ENCODE measurements around the gene NLGN3. TPM values are rescaled to one million over a fixed set of nuclear protein-coding genes. Genes with fewer than 3 reads are reported as not detected.

Gene NLGN3
- total RNA-seq, 1 donor from 2014 or later, result 1.7 TPM

DNA sequence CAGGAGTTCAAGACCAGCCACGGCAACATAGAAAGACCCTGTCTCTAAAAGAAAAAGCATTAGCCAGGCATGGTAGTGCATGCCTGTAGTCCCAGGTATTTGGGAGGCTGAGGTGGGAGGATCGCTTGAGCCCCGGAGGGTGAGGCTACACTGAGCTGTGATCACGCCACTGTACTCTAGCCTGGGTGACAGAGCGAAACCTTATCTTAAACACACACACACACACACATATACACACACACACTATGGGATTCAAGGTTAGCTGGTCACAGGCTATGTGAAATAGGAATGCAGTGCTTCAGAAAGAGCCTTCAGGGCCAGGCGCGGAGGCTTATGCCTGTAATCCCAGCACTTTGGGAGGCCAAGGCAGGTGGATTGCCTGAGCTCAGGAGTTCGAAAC is 23.5 kb downstream of the NLGN3 start:
- peaks cover 2% of the 10 kb centered on the region for H3K27me3 Mint-ChIP-seq (ENCODE audit: unreplicated experiment)
- no peaks in the 10 kb centered on the region for H3K36me3 Mint-ChIP-seq (ENCODE audit: low read depth, unreplicated experiment)
- TF ChIP-seq, protein P1, sequence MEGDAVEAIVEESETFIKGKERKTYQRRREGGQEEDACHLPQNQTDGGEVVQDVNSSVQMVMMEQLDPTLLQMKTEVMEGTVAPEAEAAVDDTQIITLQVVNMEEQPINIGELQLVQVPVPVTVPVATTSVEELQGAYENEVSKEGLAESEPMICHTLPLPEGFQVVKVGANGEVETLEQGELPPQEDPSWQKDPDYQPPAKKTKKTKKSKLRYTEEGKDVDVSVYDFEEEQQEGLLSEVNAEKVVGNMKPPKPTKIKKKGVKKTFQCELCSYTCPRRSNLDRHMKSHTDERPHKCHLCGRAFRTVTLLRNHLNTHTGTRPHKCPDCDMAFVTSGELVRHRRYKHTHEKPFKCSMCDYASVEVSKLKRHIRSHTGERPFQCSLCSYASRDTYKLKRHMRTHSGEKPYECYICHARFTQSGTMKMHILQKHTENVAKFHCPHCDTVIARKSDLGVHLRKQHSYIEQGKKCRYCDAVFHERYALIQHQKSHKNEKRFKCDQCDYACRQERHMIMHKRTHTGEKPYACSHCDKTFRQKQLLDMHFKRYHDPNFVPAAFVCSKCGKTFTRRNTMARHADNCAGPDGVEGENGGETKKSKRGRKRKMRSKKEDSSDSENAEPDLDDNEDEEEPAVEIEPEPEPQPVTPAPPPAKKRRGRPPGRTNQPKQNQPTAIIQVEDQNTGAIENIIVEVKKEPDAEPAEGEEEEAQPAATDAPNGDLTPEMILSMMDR (IDR thresholded peaks at IDR 0.05; ENCODE audit: unreplicated experiment), result no peak
- no peak overlapping the region for H3K27ac Mint-ChIP-seq (ENCODE audit: unreplicated experiment)
- H3K4me1 Mint-ChIP-seq (ENCODE audit: unreplicated experiment), result peaks cover 9% of the 10 kb centered on the region
- no peak overlapping the region for H3K4me3 Mint-ChIP-seq (ENCODE audit: unreplicated experiment)
- no peak for DNase-seq (ENCODE audit: low spot score)
- H3K9me3 Mint-ChIP-seq (ENCODE audit: unreplicated experiment), result no peaks in the 10 kb centered on the region

GRCh38 chrX:71169586-71169985 is 24.9 kb downstream of the NLGN3 start:
- H3K27ac Mint-ChIP-seq (ENCODE audit: unreplicated experiment), result no peak overlapping the region
- TF ChIP-seq, protein P1 (IDR thresholded peaks at IDR 0.05; ENCODE audit: unreplicated experiment), result no peak

GRCh38 chrX:71170660-71171059 is 26.0 kb downstream of the NLGN3 start:
- H3K9me3 Mint-ChIP-seq (ENCODE audit: unreplicated experiment), result no peaks in the 10 kb centered on the region
- no peak overlapping the region for H3K27ac Mint-ChIP-seq (ENCODE audit: unreplicated experiment)
- no peak for DNase-seq (ENCODE audit: low spot score)
- H3K27me3 Mint-ChIP-seq (ENCODE audit: unreplicated experiment), result peaks cover 4% of the 10 kb centered on the region
- H3K36me3 Mint-ChIP-seq (ENCODE audit: low read depth, unreplicated experiment), result no peaks in the 10 kb centered on the region
- H3K4me3 Mint-ChIP-seq (ENCODE audit: unreplicated experiment), result no peak overlapping the region
- TF ChIP-seq, protein P1 (IDR thresholded peaks at IDR 0.05; ENCODE audit: unreplicated experiment), result no peak
- H3K4me1 Mint-ChIP-seq (ENCODE audit: unreplicated experiment), result peaks cover 5% of the 10 kb centered on the region

More at GRCh38 chrX:71169586-71169985, 24.9 kb downstream of the NLGN3 start:
- Mint-ChIP-seq H3K4me3 (ENCODE audit: unreplicated experiment) (no peak overlapping the region), H3K36me3 (ENCODE audit: low read depth, unreplicated experiment) (no peaks in the 10 kb centered on the region), H3K4me1 (ENCODE audit: unreplicated experiment) (peaks cover 5% of the 10 kb centered on the region), H3K9me3 (ENCODE audit: unreplicated experiment) (no peaks in the 10 kb centered on the region), H3K27me3 (ENCODE audit: unreplicated experiment) (peaks cover 4% of the 10 kb centered on the region)
- no peak for DNase-seq (ENCODE audit: low spot score)

DNA sequence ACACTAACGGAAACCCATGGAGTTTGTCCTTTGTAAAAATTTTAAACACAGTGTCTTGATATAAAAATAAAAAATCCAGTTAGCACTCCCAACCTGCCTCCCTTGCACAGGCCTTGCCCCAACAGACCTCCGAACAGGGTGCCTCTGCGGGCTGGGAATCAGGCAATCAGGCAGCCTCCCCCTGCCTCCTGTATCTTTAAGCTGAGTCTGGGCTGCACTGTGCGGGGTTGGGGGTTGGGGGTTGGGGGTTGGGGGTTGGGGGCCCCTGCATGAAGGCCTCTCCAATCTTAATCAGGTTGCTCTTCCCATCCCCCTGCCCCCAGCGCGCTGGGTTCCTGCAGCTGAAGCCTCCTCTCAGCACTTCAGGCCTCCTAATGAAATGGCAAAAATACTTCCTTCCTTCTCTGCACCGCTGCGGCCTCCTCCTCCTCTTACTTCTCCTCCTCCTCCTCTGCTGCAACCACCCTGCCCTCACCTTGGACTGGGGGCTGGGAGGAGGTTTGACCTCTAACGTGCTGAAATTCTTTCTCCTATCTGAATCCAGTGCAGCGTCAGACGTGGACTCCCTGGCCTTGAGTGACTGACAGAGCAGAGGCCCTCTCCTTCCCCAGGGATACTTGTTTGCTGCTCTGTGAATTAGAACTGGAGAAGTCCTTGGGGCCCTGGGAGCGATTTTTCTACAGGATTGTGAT is 26.6 kb downstream of the NLGN3 start:
- Mint-ChIP-seq H3K4me3 (ENCODE audit: unreplicated experiment) (no peak overlapping the region), H3K9me3 (ENCODE audit: unreplicated experiment) (no peaks in the 10 kb centered on the region)

GRCh38 chrX:71173440-71173839 is 28.8 kb downstream of the NLGN3 start:
- Mint-ChIP-seq H3K27ac (ENCODE audit: unreplicated experiment) (no peak overlapping the region), H3K4me1 (ENCODE audit: unreplicated experiment) (peaks cover 5% of the 10 kb centered on the region), H3K27me3 (ENCODE audit: unreplicated experiment) (peaks cover 4% of the 10 kb centered on the region)

More for the DNA sequence above, 26.6 kb downstream of the NLGN3 start:
- no peaks in the 10 kb centered on the region for H3K36me3 Mint-ChIP-seq (ENCODE audit: low read depth, unreplicated experiment)
- TF ChIP-seq, protein P1 (IDR thresholded peaks at IDR 0.05; ENCODE audit: unreplicated experiment), result no peak
- DNase-seq (ENCODE audit: low spot score), result no peak
- no peak overlapping the region for H3K27ac Mint-ChIP-seq (ENCODE audit: unreplicated experiment)
- peaks cover 4% of the 10 kb centered on the region for H3K27me3 Mint-ChIP-seq (ENCODE audit: unreplicated experiment)
- H3K4me1 Mint-ChIP-seq (ENCODE audit: unreplicated experiment), result peaks cover 5% of the 10 kb centered on the region

More at GRCh38 chrX:71173440-71173839, 28.8 kb downstream of the NLGN3 start:
- Mint-ChIP-seq H3K9me3 (ENCODE audit: unreplicated experiment) (no peaks in the 10 kb centered on the region), H3K36me3 (ENCODE audit: low read depth, unreplicated experiment) (no peaks in the 10 kb centered on the region), H3K4me3 (ENCODE audit: unreplicated experiment) (no peak overlapping the region)
- DNase-seq (ENCODE audit: low spot score), result no peak
- TF ChIP-seq, protein P1 (IDR thresholded peaks at IDR 0.05; ENCODE audit: unreplicated experiment), result no peak
